Measurements from ENCODE around the gene PGGHG. TPM values are rescaled to one million over a fixed set of nuclear protein-coding genes. Genes with fewer than 3 reads are reported as not detected.

Gene PGGHG
- total RNA-seq (ENCODE audit: low replicate concordance): 12.6 and 32.5 TPM in 2 replicates
- long read RNA-seq, partial matches to known transcripts: 0 of 2 reads
- long read RNA-seq, other reads (novel, unspliced or antisense): 2 of 2 reads

GRCh38 chr11:288478-289397 is at the start of gene PGGHG:
PGGHG (plus strand) TSS chr11:289126; CDS start chr11:289817, 691 bp downstream.
- peaks cover 3% of the 10 kb centered on the region for H3K36me3 Mint-ChIP-seq
- peak within 1 kb of the TSS; percentile 84 for H3K4me3 Mint-ChIP-seq
- TF ChIP-seq CTCF (conservative IDR thresholded peaks at IDR 0.05): no peak
- peaks cover 16% of the 10 kb centered on the region for H3K27me3 Mint-ChIP-seq
- peak; percentile 70 for DNase-seq (ENCODE audit: extremely low spot score, unreplicated experiment)
- H3K4me1 Mint-ChIP-seq (ENCODE audit: unreplicated experiment): peaks cover 3% of the 10 kb centered on the region
- no peaks in the 10 kb centered on the region for H3K9me3 Mint-ChIP-seq
- H3K27ac Mint-ChIP-seq: no peak within 1 kb of the TSS

GRCh38 chr11:240315-240714 is 48.6 kb upstream of the PGGHG start:
- TF ChIP-seq CTCF (conservative IDR thresholded peaks at IDR 0.05): no peak
- Mint-ChIP-seq H3K9me3 (no peaks in the 10 kb centered on the region), H3K4me1 (ENCODE audit: unreplicated experiment) (peaks cover 17% of the 10 kb centered on the region), H3K36me3 (peaks cover 4% of the 10 kb centered on the region), H3K27me3 (no peaks in the 10 kb centered on the region), H3K4me3 (no peak overlapping the region), H3K27ac (no peak overlapping the region)
- DNase-seq (ENCODE audit: extremely low spot score, unreplicated experiment): no peak

GRCh38 chr11:241634-242033 is 47.3 kb upstream of the PGGHG start:
- no peaks in the 10 kb centered on the region for H3K27me3 Mint-ChIP-seq
- no peak for TF ChIP-seq CTCF (conservative IDR thresholded peaks at IDR 0.05)
- H3K4me1 Mint-ChIP-seq (ENCODE audit: unreplicated experiment): peaks cover 10% of the 10 kb centered on the region
- H3K4me3 Mint-ChIP-seq: peak overlapping the region; percentile 10
- DNase-seq (ENCODE audit: extremely low spot score, unreplicated experiment): no peak
- H3K9me3 Mint-ChIP-seq: no peaks in the 10 kb centered on the region
- H3K27ac Mint-ChIP-seq: no peak overlapping the region
- peaks cover 10% of the 10 kb centered on the region for H3K36me3 Mint-ChIP-seq

GRCh38 chr11:244376-244775 is 44.5 kb upstream of the PGGHG start:
- no peak overlapping the region for H3K27ac Mint-ChIP-seq
- no peaks in the 10 kb centered on the region for H3K27me3 Mint-ChIP-seq
- no peaks in the 10 kb centered on the region for H3K4me1 Mint-ChIP-seq (ENCODE audit: unreplicated experiment)
- no peak for DNase-seq (ENCODE audit: extremely low spot score, unreplicated experiment)
- H3K9me3 Mint-ChIP-seq: no peaks in the 10 kb centered on the region
- peaks cover 22% of the 10 kb centered on the region for H3K36me3 Mint-ChIP-seq
- no peak for TF ChIP-seq CTCF (conservative IDR thresholded peaks at IDR 0.05)
- no peak overlapping the region for H3K4me3 Mint-ChIP-seq

GRCh38 chr11:249062-249461 is 39.9 kb upstream of the PGGHG start:
- no peak overlapping the region for H3K4me3 Mint-ChIP-seq
- H3K9me3 Mint-ChIP-seq: no peaks in the 10 kb centered on the region
- DNase-seq (ENCODE audit: extremely low spot score, unreplicated experiment): no peak
- H3K27ac Mint-ChIP-seq: no peak overlapping the region
- H3K27me3 Mint-ChIP-seq: no peaks in the 10 kb centered on the region
- H3K36me3 Mint-ChIP-seq: peaks cover 22% of the 10 kb centered on the region
- no peak for TF ChIP-seq CTCF (conservative IDR thresholded peaks at IDR 0.05)
- H3K4me1 Mint-ChIP-seq (ENCODE audit: unreplicated experiment): no peaks in the 10 kb centered on the region

All from type B pancreatic cell (in vitro differentiated cells).